GM12892 (cell line): ENCODE measurements around the gene TGM6.
A peak's percentile ranks its signal among the peaks of the same experiment; 100 is the strongest.

Experiments
- POLR2A ChIP-seq: IDR thresholded peaks from 2 replicates; pipeline ENCODE4 v1.6.1; 2011; ENCODE audit warnings: low read depth, low read length, control low read depth
- POLR2AphosphoS5 ChIP-seq: IDR thresholded peaks from 2 replicates; pipeline ENCODE4 v1.6.1; 2011; ENCODE audit warnings: low read depth, low read length, control low read depth
- TAF1 ChIP-seq: IDR thresholded peaks from 2 replicates; pipeline ENCODE4 v1.6.1; 2011; ENCODE audit warnings: low read depth, mild to moderate bottlenecking, control low read depth, low read length, borderline replicate concordance

DNA sequence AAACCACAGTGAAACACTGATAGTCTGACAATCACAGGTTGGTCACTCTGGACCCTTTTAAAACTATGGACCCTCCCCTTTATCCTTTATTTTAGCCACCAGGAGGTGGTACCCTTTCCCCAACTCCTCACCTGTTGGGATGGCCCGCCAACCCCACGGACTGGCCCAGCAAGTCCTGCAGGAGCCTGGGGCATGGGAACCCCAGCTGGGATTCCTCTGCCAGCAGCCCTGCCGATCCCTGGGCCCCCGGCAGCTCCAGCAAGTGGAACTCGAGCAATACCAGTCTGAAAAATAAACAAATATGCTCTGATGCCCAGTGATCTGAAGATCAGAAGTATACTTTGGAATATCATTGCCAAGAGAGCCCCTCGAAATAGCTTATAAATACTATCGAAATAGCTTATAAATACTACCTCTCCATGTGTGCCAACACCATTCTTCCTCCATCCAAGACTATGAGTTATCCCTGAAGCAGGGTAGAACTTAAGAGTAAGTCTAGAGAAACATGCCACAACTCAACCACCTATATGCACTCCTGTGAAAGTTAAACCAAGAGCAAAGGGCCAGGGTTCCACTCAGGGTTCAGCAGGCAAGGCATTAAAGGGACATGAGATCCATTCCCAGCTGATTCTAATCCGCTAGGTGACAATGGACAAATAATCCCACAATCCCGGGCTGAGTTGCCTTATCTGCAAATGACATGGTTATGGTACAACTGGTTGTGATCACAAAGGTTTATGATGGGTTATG, 83.1 kb downstream of the TGM6 start:
- no peak for TF ChIP-seq TAF1
- no peak for TF ChIP-seq POLR2AphosphoS5
- peak; percentile 51; the same call in 1 of the 2 replicates for TF ChIP-seq POLR2A
